Subcutaneous abdominal adipose tissue (tissue), 5 donors: ENCODE measurements around the gene ABAT.

Experiments used
- H3K27ac ChIP-seq: one replicate; pipeline ENCODE4 v1.7.0; 2013; ENCODE audit warnings: low read depth, mild to moderate bottlenecking, inconsistent platforms, low read length, moderate library complexity
- H3K27me3 ChIP-seq, 5 donors: one replicate each; pipeline ENCODE4 v1.7.0; 2013; ENCODE audit warnings: low read length in 5 of 5, inconsistent platforms in 1 of 5; ENCODE audit not compliant: control insufficient read depth in 5 of 5, insufficient read depth in 4 of 5
- H3K36me3 ChIP-seq, 5 donors: one replicate each; pipeline ENCODE4 v1.7.0; 2013; ENCODE audit warnings: low read length in 5 of 5; ENCODE audit not compliant: control insufficient read depth in 5 of 5, insufficient read depth in 5 of 5
- H3K4me1 ChIP-seq, 5 donors: one replicate each; pipeline ENCODE4 v1.7.0; 2013; ENCODE audit warnings: low read length in 5 of 5, mild to moderate bottlenecking in 3 of 5, moderate library complexity in 1 of 5; ENCODE audit not compliant: control insufficient read depth in 5 of 5, insufficient read depth in 5 of 5
- H3K4me3 ChIP-seq, 5 donors: one replicate each; pipeline ENCODE4 v1.7.0; 2013; ENCODE audit warnings: low read length in 5 of 5, low read depth in 1 of 5
- H3K9ac ChIP-seq, 5 donors: one replicate each; pipeline ENCODE4 v1.7.0; 2013; ENCODE audit warnings: low read length in 5 of 5, mild to moderate bottlenecking in 4 of 5, moderate library complexity in 3 of 5
- H3K9me3 ChIP-seq, 5 donors: one replicate each; pipeline ENCODE4 v1.7.0; 2013; ENCODE audit warnings: low read length in 5 of 5; ENCODE audit not compliant: control insufficient read depth in 5 of 5
- donor health status: healthy.
- donor health status: healthy.
- donor health status: healthy.
- donor health status: healthy.
- donor health status: healthy.

Gene ABAT

GRCh38 chr16:8818504-8819270 is 144.3 kb downstream of the ABAT start:
- no peaks in the 10 kb centered on the region for H3K9me3 ChIP-seq
- peaks cover 0 to 18% (median 3%) of the 10 kb centered on the region in 5 donors for H3K4me1 ChIP-seq
- no peak overlapping the region for H3K9ac ChIP-seq
- no peak overlapping the region for H3K4me3 ChIP-seq
- peaks cover 14 to 51% (median 43%) of the 10 kb centered on the region in 5 donors for H3K36me3 ChIP-seq
- no peak overlapping the region for H3K27ac ChIP-seq
- no peaks in the 10 kb centered on the region for H3K27me3 ChIP-seq

DNA sequence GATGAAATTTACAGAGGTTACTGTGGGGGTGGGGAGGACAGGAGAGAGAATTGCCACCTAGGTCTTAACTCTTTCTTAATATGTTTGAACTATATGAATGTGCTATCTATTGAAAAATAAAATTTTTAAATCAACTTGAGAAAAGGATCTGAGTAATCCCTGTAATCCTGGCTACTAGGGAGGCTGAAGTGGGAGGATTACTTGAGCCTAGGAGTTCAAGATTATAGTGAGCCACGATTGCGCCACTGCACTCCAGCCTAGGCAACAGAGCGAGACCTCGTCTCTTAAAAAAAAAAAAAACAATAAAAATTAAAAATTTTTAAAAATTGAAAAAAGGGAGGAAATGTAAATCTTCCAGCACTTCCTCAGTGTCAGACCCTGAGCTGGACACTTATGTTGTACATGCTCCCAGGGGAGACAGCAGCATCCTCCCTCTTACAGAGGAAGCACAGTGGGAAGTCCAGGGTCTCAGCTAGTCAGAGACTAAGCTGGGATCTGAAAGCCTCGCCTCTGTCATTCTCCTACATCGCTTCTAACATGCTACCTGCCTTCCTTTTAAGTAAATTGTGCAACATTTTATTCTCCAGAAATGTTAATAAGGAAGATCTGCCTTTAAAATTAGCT is 145.1 kb downstream of the ABAT start:
- no peak overlapping the region for H3K4me3 ChIP-seq
- no peaks in the 10 kb centered on the region for H3K27me3 ChIP-seq
- no peak overlapping the region for H3K27ac ChIP-seq
- H3K36me3 ChIP-seq: peaks cover 11 to 44% (median 35%) of the 10 kb centered on the region in 5 donors
- no peaks in the 10 kb centered on the region for H3K9me3 ChIP-seq
- H3K9ac ChIP-seq: no peak overlapping the region
- peaks cover 0 to 18% (median 3%) of the 10 kb centered on the region in 5 donors for H3K4me1 ChIP-seq

- no peak overlapping the region for H3K27ac ChIP-seq
- peaks cover 0 to 28% (median 22%) of the 10 kb centered on the region in 5 donors for H3K36me3 ChIP-seq
Observed at GRCh38 chr16:8822403-8822802, 148.0 kb downstream of the ABAT start.

GRCh38 chr16:8826278-8826879 is 152.0 kb downstream of the ABAT start:
- Histone ChIP-seq H3K36me3 (peaks cover 0 to 36% (median 21%) of the 10 kb centered on the region in 5 donors), H3K4me1 (peaks cover 0 to 9% (median 3%) of the 10 kb centered on the region in 5 donors), H3K27me3 (no peaks in the 10 kb centered on the region), H3K9ac (no peak overlapping the region), H3K9me3 (no peaks in the 10 kb centered on the region), H3K4me3 (no peak overlapping the region), H3K27ac (no peak overlapping the region)

More at GRCh38 chr16:8822403-8822802, 148.0 kb downstream of the ABAT start:
- no peak overlapping the region for H3K9ac ChIP-seq
- H3K27me3 ChIP-seq: no peaks in the 10 kb centered on the region
- H3K4me3 ChIP-seq: no peak overlapping the region
- peaks cover 0 to 13% (median 3%) of the 10 kb centered on the region in 5 donors for H3K4me1 ChIP-seq
- H3K9me3 ChIP-seq: no peaks in the 10 kb centered on the region

GRCh38 chr16:8828541-8829165 is 154.2 kb downstream of the ABAT start:
- no peak overlapping the region for H3K27ac ChIP-seq
- no peak overlapping the region for H3K9ac ChIP-seq
- H3K27me3 ChIP-seq: no peaks in the 10 kb centered on the region
- H3K36me3 ChIP-seq: peaks cover 0 to 45% (median 31%) of the 10 kb centered on the region in 5 donors
- H3K4me3 ChIP-seq: no peak overlapping the region
- no peaks in the 10 kb centered on the region for H3K9me3 ChIP-seq
- no peaks in the 10 kb centered on the region for H3K4me1 ChIP-seq

DNA sequence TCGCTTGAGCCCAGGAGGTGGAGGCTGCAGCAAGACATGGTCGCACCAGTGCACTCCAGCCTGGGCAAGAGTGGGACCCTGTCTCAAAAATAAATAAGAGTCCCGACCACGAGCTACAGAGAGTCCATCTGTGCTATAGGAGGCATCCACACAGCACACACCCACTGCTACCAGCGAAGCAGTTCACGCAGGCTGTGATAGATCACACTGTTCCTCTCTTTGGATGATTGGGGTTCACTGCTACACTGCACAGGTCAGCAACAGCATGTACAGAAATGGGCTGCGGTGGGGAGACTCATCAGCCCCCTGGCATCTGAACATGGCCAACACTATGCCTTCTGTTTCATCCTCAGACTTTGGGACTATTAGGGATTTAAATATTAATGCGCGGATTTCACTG is 157.0 kb downstream of the ABAT start:
- H3K4me3 ChIP-seq: no peak overlapping the region
- H3K36me3 ChIP-seq: peaks cover 0 to 44% (median 31%) of the 10 kb centered on the region in 5 donors
- H3K27ac ChIP-seq: no peak overlapping the region
- no peak overlapping the region for H3K9ac ChIP-seq
- no peaks in the 10 kb centered on the region for H3K9me3 ChIP-seq
- peaks cover 0 to 8% (median 1%) of the 10 kb centered on the region in 5 donors for H3K4me1 ChIP-seq
- no peaks in the 10 kb centered on the region for H3K27me3 ChIP-seq

DNA sequence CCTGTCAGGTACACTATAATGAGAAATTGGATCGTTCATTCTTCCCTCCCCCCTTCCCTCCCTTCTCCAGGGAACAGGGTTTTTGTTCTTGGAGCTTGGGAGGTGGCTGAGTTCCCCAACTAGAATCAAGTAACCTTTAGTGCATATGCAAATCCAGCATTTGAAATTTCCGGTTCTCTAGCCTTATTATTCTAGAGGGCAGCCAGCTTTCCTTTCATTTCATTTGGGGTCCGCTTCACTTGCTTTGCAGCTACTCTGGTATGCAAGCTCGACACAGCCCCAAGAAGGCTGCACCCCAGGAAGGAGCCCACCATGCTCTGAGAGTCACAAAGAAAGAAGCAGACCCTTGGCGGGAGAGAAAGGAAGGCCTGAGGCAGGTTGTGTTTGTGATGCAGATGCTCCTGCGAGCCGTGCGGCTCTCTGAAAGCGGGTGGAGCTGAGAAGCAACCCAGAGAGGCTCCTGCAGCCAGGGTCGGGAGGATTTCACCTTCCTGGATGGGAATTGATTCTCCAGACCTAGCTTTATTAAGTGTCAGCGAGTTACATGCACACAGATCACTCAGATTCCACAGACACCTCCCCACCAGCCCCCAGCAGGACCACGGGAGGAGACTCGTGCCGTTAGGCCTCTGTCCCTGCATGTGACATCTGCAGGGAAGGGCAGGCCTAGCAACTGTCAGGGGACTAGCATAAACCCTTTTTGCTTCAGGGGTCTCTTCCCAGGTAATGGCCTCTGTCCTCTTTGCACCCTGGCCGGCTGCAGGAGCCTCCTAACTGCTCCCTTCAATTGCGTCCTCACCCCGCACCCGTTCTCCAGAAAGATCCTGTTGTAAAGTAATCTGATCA is 157.7 kb downstream of the ABAT start:
- Histone ChIP-seq H3K4me3 (no peak overlapping the region), H3K27ac (no peak overlapping the region), H3K9me3 (no peaks in the 10 kb centered on the region), H3K4me1 (peaks cover 0 to 8% (median 1%) of the 10 kb centered on the region in 5 donors), H3K9ac (no peak overlapping the region), H3K36me3 (peaks cover 0 to 44% (median 31%) of the 10 kb centered on the region in 5 donors), H3K27me3 (no peaks in the 10 kb centered on the region)

DNA sequence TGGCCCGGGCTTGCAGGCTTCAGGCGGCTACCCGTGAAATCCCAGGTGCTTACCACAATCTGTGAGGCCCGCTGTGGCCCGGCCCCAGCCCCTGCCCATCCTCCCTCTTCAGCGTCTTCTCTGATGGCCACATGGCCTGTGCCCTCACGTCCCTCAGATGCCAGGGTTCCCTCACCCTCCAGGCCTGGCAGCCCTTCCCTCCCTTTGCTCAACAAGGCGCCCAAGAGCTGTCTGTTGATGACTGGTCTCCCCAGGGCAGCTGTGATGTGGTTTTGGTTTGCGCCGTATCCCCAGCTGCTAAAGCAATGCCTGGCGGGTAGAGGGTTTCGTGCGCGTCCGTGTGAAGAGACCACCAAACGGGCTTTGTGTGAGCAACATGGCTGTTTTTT is 158.3 kb downstream of the ABAT start:
- Histone ChIP-seq H3K27ac (no peak overlapping the region), H3K36me3 (peaks cover 0 to 44% (median 31%) of the 10 kb centered on the region in 5 donors), H3K9ac (no peak overlapping the region), H3K27me3 (no peaks in the 10 kb centered on the region), H3K4me3 (no peak overlapping the region), H3K4me1 (peaks cover 0 to 8% (median 1%) of the 10 kb centered on the region in 5 donors), H3K9me3 (no peaks in the 10 kb centered on the region)
